Mammary epithelial cell (primary cell): Measurements from ENCODE around the gene UPK1A.

Experiments used
- CTCF ChIP-seq, 2 donors: IDR thresholded peaks in 1 of 2; conservative IDR thresholded peaks in 1 of 2; 2 replicates each; pipeline ENCODE4 v1.5.1; 2011 to 2012; ENCODE audit warnings: inconsistent platforms in 2 of 2, low read length in 2 of 2, mild to moderate bottlenecking in 2 of 2, control low read depth in 1 of 2, low read depth in 1 of 2; ENCODE audit not compliant: insufficient read depth in 1 of 2; ENCODE audit errors: extremely low read depth in 1 of 2
- EZH2 ChIP-seq: IDR thresholded peaks from 2 replicates; pipeline ENCODE4 v1.6.1; 2012; ENCODE audit warnings: low read length, inconsistent platforms, borderline replicate concordance

DNA sequence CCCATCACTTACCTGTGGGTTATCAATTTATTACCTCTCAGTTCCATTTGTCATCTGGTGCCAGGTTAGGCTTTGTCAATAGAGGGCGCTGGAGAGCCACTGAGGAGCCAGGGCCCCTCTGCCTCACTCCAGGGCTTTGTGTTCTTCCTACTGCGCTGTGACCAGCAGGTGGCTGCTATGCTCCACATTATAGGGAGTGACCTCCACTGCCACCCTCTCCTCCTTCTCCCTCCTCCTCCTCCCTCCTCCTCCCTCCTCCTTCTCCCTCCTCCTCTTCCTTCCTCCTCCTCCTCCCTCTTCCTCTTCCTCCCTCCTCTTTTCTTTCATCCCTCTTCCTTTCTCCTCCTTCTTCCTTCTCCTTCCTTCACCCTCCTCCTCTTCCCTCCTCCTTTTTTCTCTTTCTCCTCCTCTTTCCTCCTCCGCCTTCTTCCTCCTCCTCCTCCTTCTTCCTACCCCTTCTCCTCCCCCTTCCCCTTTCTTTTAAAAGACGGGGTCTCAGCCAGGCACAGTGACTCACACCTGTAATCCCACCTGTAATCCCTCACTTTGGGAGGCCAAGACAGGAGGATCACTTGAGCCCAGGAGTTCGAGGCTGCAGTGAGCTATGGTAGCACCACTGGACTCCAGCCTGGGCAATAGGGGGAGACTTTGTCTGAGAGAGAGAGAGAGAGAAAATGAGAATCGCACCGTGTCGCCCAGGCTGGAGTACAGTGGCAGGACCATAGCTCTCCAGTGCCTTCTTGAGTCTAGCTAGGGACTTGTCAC, 27.7 kb downstream of the UPK1A start:
- TF ChIP-seq CTCF (conservative IDR thresholded peaks at IDR 0.05 in 1 of 2, IDR thresholded peaks at IDR 0.05 in 1 of 2; ENCODE audit: extremely low read depth in 1 of 2, insufficient read depth in 1 of 2, low read depth in 1 of 2, low read length in 2 of 2) (peak; percentile 98), EZH2 (no peak)
